ENCODE results near the gene SYCP2. TPM values are rescaled to one million over a fixed set of nuclear protein-coding genes. Genes with fewer than 3 reads are reported as not detected.
A peak's percentile ranks its signal among the peaks of the same experiment; 100 is the strongest.

The SYCP2 gene
- total and polyA plus RNA-seq, 11 donors: 0.59 to 2.6 (median 1.1) TPM

- TF ChIP-seq CTCF (IDR thresholded peaks at IDR 0.05) (no peak), POLR2A (IDR thresholded peaks at IDR 0.05) (no peak)
- Histone ChIP-seq H3K27me3 (no peaks in the 10 kb centered on the region), H3K4me3 (no peak overlapping the region), H3K9me3 (no peaks in the 10 kb centered on the region), H3K27ac (peak overlapping the region in 1 of 12 donors; percentile 44), H3K4me1 (peaks cover 0 to 35% (median 5%) of the 10 kb centered on the region in 12 donors), H3K36me3 (no peaks in the 10 kb centered on the region)
- no peak for ATAC-seq
- intact Hi-C loops (cut with DNase I): no loop called here
- WGBS, 4 donors: 94 to 95% (median 95%) methylated on average over 7 of the region's 7 CpGs
- no peak for DNase-seq
Observed at GRCh38 chr20:59821201-59821600, 112.2 kb downstream of the SYCP2 start.

- Histone ChIP-seq H3K27me3 (no peaks in the 10 kb centered on the region), H3K9me3 (no peaks in the 10 kb centered on the region), H3K27ac (peak overlapping the region in 2 of 12 donors; percentile 29 to 62), H3K4me1 (peaks cover 0 to 32% (median 5%) of the 10 kb centered on the region in 12 donors), H3K36me3 (no peaks in the 10 kb centered on the region), H3K4me3 (no peak overlapping the region)
- peak; percentile 54 to 93 (median 85) for ATAC-seq
- no peak for TF ChIP-seq POLR2A (IDR thresholded peaks at IDR 0.05)
- no peak for TF ChIP-seq CTCF (IDR thresholded peaks at IDR 0.05)
- intact Hi-C loops (cut with DNase I): no loop called here
- DNase-seq: peak in 3 of 5 donors; percentile 42 to 79 (median 62)
- 40 to 50% (median 49%) methylated on average over 11 of the region's 11 CpGs for WGBS, 4 donors
Observed at GRCh38 chr20:59820204-59821041, 113.0 kb downstream of the SYCP2 start.

- intact Hi-C loops (cut with DNase I): no loop called here
- H3K27ac ChIP-seq: peak overlapping the region in 1 of 12 donors; percentile 62
- H3K27me3 ChIP-seq: no peaks in the 10 kb centered on the region
- H3K9me3 ChIP-seq: no peaks in the 10 kb centered on the region
- no peak overlapping the region for H3K4me3 ChIP-seq
- WGBS, 4 donors: 87 to 92% (median 90%) methylated on average over 19 to 20 of the region's 20 CpGs
- no peaks in the 10 kb centered on the region for H3K36me3 ChIP-seq
- DNase-seq (peak in 1 of 5 donors; percentile 2), ATAC-seq (no peak)
- no peak for TF ChIP-seq POLR2A (IDR thresholded peaks at IDR 0.05)
- TF ChIP-seq CTCF (IDR thresholded peaks at IDR 0.05): no peak
- peaks cover 0 to 32% (median 6%) of the 10 kb centered on the region in 12 donors for H3K4me1 ChIP-seq
Observed at GRCh38 chr20:59819496-59820203, 113.8 kb downstream of the SYCP2 start.

- Histone ChIP-seq H3K27me3 (no peaks in the 10 kb centered on the region), H3K4me1 (peaks cover 0 to 28% (median 9%) of the 10 kb centered on the region in 12 donors), H3K4me3 (no peak overlapping the region), H3K36me3 (no peaks in the 10 kb centered on the region), H3K27ac (no peak overlapping the region), H3K9me3 (no peaks in the 10 kb centered on the region)
- ATAC-seq: no peak
- TF ChIP-seq POLR2A (IDR thresholded peaks at IDR 0.05) (no peak), CTCF (IDR thresholded peaks at IDR 0.05) (no peak)
- peak in 1 of 5 donors; percentile 1 for DNase-seq
- intact Hi-C loops (cut with DNase I): no loop called here
- WGBS, 4 donors: 88 to 94% (median 90%) methylated on average over 10 of the region's 10 CpGs
Observed at GRCh38 chr20:59818911-59819310, 114.5 kb downstream of the SYCP2 start.

Measured in heart left ventricle (tissue), 16 donors.